Neural crest cell (in vitro differentiated cells): ENCODE results near the gene AP3S1. TPM values are rescaled to one million over a fixed set of nuclear protein-coding genes. Genes with fewer than 3 reads are reported as not detected.

Experiments
- DNase-seq: peaks from one replicate; pipeline ENCODE4 v3.0.0; 2021; ENCODE audit warnings: low read depth, mixed read lengths, low spot score
- H3K27ac Mint-ChIP-seq: one replicate; pipeline ENCODE4 v1.8.0; 2021; ENCODE audit warnings: mild to moderate bottlenecking, mixed read lengths; ENCODE audit not compliant: unreplicated experiment
- H3K27me3 Mint-ChIP-seq: 2 replicates; pipeline ENCODE4 v1.8.0; 2021; ENCODE audit warnings: low read depth, mild to moderate bottlenecking, mixed read lengths
- H3K36me3 Mint-ChIP-seq: 2 replicates; pipeline ENCODE4 v1.8.0; 2021; ENCODE audit warnings: low read depth, mild to moderate bottlenecking, mixed read lengths
- H3K4me1 Mint-ChIP-seq: 2 replicates; pipeline ENCODE4 v1.8.0; 2021; ENCODE audit warnings: mixed read lengths
- H3K4me3 Mint-ChIP-seq: one replicate; pipeline ENCODE4 v1.8.0; 2021; ENCODE audit warnings: mild to moderate bottlenecking, mixed read lengths
- H3K9me3 Mint-ChIP-seq: 2 replicates; pipeline ENCODE4 v1.8.0; 2021; ENCODE audit warnings: mixed read lengths
- CTCF ChIP-seq: fragments of 200-600 bp; sonication (generic); conservative IDR thresholded peaks from 2 replicates; pipeline ENCODE4 v1.5.0; 2021; ENCODE audit warnings: antibody characterized with exemption, mild to moderate bottlenecking
- total RNA-seq: library from RNA; stranded (reverse); gene quantifications from 2 replicates; pipeline ENCODE4 v1.2.1, GENCODE V29; 2021

AP3S1 gene
- total RNA-seq, 1 donor from 2014 or later: 74.9 TPM

DNA sequence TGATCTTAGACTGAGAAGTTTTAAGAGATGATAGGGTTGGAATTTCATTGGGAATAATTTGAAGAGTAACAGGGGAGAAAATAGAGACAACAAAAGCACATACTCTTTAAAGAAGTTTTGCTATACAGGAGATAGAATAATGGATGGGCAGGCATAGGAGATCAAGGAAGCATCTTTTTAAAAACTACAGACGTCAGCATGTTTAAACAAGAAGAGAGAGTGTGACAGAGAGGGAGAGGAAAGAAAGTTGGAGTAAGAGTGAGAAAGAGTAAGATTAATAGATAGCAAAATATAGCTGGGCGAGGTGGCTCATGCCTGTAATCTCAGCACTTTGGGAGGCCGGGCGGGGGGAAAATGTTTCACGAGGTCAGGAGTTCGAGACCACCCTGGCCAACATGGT is 115.2 kb downstream of the AP3S1 start:
- H3K4me1 Mint-ChIP-seq: no peaks in the 10 kb centered on the region
- H3K27ac Mint-ChIP-seq: no peak overlapping the region
- no peaks in the 10 kb centered on the region for H3K36me3 Mint-ChIP-seq
- no peaks in the 10 kb centered on the region for H3K27me3 Mint-ChIP-seq
- DNase-seq: no peak
- no peak overlapping the region for H3K4me3 Mint-ChIP-seq
- no peak for TF ChIP-seq CTCF
- peaks cover 3% of the 10 kb centered on the region for H3K9me3 Mint-ChIP-seq

- no peak overlapping the region for H3K4me3 Mint-ChIP-seq
- DNase-seq: no peak
- no peak overlapping the region for H3K27ac Mint-ChIP-seq
- no peaks in the 10 kb centered on the region for H3K36me3 Mint-ChIP-seq
- H3K9me3 Mint-ChIP-seq: peaks cover 6% of the 10 kb centered on the region
- H3K4me1 Mint-ChIP-seq: no peaks in the 10 kb centered on the region
- peaks cover 3% of the 10 kb centered on the region for H3K27me3 Mint-ChIP-seq
- no peak for TF ChIP-seq CTCF
Measured at GRCh38 chr5:115961381-115962238, 119.9 kb downstream of the AP3S1 start.

GRCh38 chr5:115962239-115962564 is 120.5 kb downstream of the AP3S1 start, which contains the start of gene LVRN:
Gene LVRN, plus strand, starts transcription at chr5:115962475. Its CDS starts 143 bp downstream, at chr5:115962618.
- no peak within 1 kb of the TSS for H3K4me3 Mint-ChIP-seq

GRCh38 chr5:115962565-115963402 is 121.0 kb downstream of the AP3S1 start:
- peaks cover 6% of the 10 kb centered on the region for H3K9me3 Mint-ChIP-seq
- no peak for TF ChIP-seq CTCF
- H3K4me1 Mint-ChIP-seq: no peaks in the 10 kb centered on the region
- H3K4me3 Mint-ChIP-seq: no peak overlapping the region
- no peak overlapping the region for H3K27ac Mint-ChIP-seq
- DNase-seq: no peak
- H3K36me3 Mint-ChIP-seq: no peaks in the 10 kb centered on the region
- H3K27me3 Mint-ChIP-seq: peaks cover 3% of the 10 kb centered on the region

More at GRCh38 chr5:115962239-115962564, 120.5 kb downstream of the AP3S1 start, which contains the start of gene LVRN:
- no peak for DNase-seq
- H3K4me1 Mint-ChIP-seq: no peaks in the 10 kb centered on the region
- peaks cover 3% of the 10 kb centered on the region for H3K27me3 Mint-ChIP-seq
- no peaks in the 10 kb centered on the region for H3K36me3 Mint-ChIP-seq
- no peak within 1 kb of the TSS for H3K27ac Mint-ChIP-seq
- peaks cover 6% of the 10 kb centered on the region for H3K9me3 Mint-ChIP-seq
- TF ChIP-seq CTCF: no peak

DNA sequence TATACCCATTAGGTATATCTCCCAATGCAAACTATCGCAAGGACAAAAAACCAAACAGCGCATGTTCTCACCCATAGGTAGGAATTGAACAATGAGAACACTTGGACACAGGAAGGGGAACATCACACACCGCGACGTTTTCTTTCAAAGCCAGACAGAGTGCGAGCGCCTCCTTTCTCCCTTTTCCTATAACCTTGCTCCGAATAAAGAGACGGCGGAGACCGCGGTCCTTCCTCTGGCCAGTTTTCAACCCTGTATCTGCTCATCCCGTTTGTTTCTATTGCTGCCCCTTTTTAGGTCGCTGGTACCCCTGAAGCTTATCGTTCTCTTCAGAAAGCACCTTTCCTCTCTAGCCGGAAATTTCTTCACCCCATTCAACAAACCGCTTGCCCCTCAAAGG is 121.8 kb downstream of the AP3S1 start:
- Mint-ChIP-seq H3K4me3 (no peak overlapping the region), H3K9me3 (peaks cover 6% of the 10 kb centered on the region), H3K4me1 (no peaks in the 10 kb centered on the region), H3K36me3 (no peaks in the 10 kb centered on the region), H3K27me3 (peaks cover 3% of the 10 kb centered on the region), H3K27ac (no peak overlapping the region)
- TF ChIP-seq CTCF: no peak
- no peak for DNase-seq

Other genes with a start within 250 kb of the AP3S1 start
- gene TICAM2, start 239.5 kb upstream of the AP3S1 start, total RNA-seq: 1.4 and 1.9 TPM in 2 replicates
- 52.4 and 56.5 TPM in 2 replicates for gene TMED7, start 215.9 kb upstream of the AP3S1 start, total RNA-seq
- 27.6 and 28.9 TPM in 2 replicates for gene CDO1, start 25.3 kb upstream of the AP3S1 start, total RNA-seq
- 52.0 and 56.3 TPM in 2 replicates for gene ATG12, start 370 bp upstream of the AP3S1 start, total RNA-seq
- 0.34 and 0.56 TPM in 2 replicates for gene LVRN, start 120.5 kb downstream of the AP3S1 start, total RNA-seq
- gene ARL14EPL, start 190.5 kb downstream of the AP3S1 start, total RNA-seq: not detected in 2 replicates
- 29.4 and 30.7 TPM in 2 replicates for gene COMMD10, start 243.1 kb downstream of the AP3S1 start, total RNA-seq